Lung (tissue), 12 donors: ENCODE measurements around the gene ACSL1. TPM values are rescaled to one million over a fixed set of nuclear protein-coding genes. Genes with fewer than 3 reads are reported as not detected.

ENCODE experiments used
- ATAC-seq: fragments of 200-7000 bp; cut with Tn5 transposase; one replicate; pipeline ENCODE4 v1.9.1; 2020; ENCODE audit warnings: moderate number of reproducible peaks; ENCODE audit not compliant: insufficient read depth, low FRiP score
- DNase-seq, 3 donors: peaks; one replicate each; pipeline ENCODE4 v3.0.0-alpha.2; 2013 to 2017
- H3K27ac ChIP-seq, 2 donors: one replicate each; pipeline ENCODE4 v1.5.1; 2013; ENCODE audit warnings: mild to moderate bottlenecking in 2 of 2, moderate library complexity in 2 of 2, control low read depth in 1 of 2, inconsistent platforms in 1 of 2, low read depth in 1 of 2, low read length in 1 of 2
- H3K27me3 ChIP-seq, 3 donors: one replicate each; pipeline ENCODE4 v1.5.1; 2013; ENCODE audit warnings: low read length in 2 of 3; ENCODE audit not compliant: control insufficient read depth in 3 of 3, insufficient read depth in 3 of 3
- H3K36me3 ChIP-seq, 4 donors: one replicate each; pipeline ENCODE4 v1.5.1; 2013; ENCODE audit warnings: low read length in 4 of 4, mild to moderate bottlenecking in 1 of 4, moderate library complexity in 1 of 4; ENCODE audit not compliant: control insufficient read depth in 4 of 4, insufficient read depth in 4 of 4
- H3K4me1 ChIP-seq, 5 donors: one replicate each; pipeline ENCODE4 v1.5.1; 2013; ENCODE audit warnings: low read length in 5 of 5, mild to moderate bottlenecking in 2 of 5, moderate library complexity in 1 of 5; ENCODE audit not compliant: control insufficient read depth in 5 of 5, insufficient read depth in 5 of 5
- H3K4me3 ChIP-seq: one replicate; pipeline ENCODE4 v1.5.1; 2013; ENCODE audit warnings: mild to moderate bottlenecking, control low read depth, moderate library complexity
- H3K9ac ChIP-seq, 2 donors: one replicate each; pipeline ENCODE4 v1.5.1; 2013; ENCODE audit warnings: low read length in 2 of 2, control low read depth in 1 of 2; ENCODE audit not compliant: insufficient read depth in 1 of 2
- H3K9me3 ChIP-seq, 4 donors: one replicate each; pipeline ENCODE4 v1.5.1; 2013; ENCODE audit warnings: low read length in 3 of 4, mild to moderate bottlenecking in 1 of 4, moderate library complexity in 1 of 4; ENCODE audit not compliant: control insufficient read depth in 4 of 4, insufficient read depth in 3 of 4
- CTCF ChIP-seq: IDR thresholded peaks from 2 replicates; pipeline ENCODE4 v1.5.1; 2012; ENCODE audit warnings: mild to moderate bottlenecking; ENCODE audit errors: control extremely low read depth, extremely low read depth
- WGBS, 2 donors: extraction: QIAGEN DNeasy Blood & Tissue Kit; methylation state at CpG; one replicate each; pipeline ENCODE4 v1.1.7; 2013; 5-methylcytosine and 5-hydroxymethylcytosine counted together
- polyA plus RNA-seq, 2 donors: library from polyadenylated mRNA; stranded (reverse); fragments of 200-250 nt; gene quantifications; one replicate each; pipeline ENCODE4 v1.2.1, GENCODE V29; 2013
- total RNA-seq, 2 donors: library from RNA; depleted of rRNA in 1 of 2; stranded (reverse); fragments of >200 nt in 1 of 2; gene quantifications; one replicate each; pipeline ENCODE4 v1.2.1, GENCODE V29; 2014 to 2021
- donor health status: control.
- donor health status: control.
- donor health status: Bipolar disorder and iron deficiency.
- donor health status: healthy.
- donor health status: DM: yes; HTN: yes; CAD: no.

The ACSL1 gene
- total and polyA plus RNA-seq, 4 donors = 89.5 to 731 (median 188) TPM

DNA sequence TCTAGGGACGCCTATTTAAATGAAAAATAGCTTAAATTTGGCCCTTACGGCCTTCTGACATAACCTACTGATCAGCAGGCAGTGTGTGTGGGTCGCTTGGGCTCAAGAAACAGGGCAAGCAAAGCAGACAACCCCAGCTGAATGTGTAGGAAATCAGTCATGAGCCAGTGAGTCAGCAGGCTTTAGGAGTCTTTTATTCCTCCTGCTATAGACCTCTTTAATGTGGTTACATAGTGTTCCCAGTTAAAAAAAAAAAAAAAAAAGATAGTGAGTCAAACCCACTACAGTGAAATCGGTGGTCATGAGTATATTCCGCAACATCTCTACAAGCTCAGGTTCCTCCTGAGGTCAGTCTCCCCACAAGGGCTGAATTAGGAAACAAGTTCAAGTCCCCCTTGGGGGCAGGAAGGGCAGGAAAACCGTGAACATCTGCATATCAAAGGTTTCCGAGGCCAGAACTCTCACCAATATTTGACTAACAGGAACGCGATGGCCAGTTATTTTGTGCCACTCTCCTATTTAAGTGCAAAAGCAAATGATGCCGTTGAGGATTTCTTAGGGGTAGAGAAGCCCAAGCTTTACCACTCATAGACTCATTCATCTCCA lies 32.7 kb downstream of the ACSL1 start:
- no peak for TF ChIP-seq CTCF
- DNase-seq (no peak), ATAC-seq (peak; percentile 45)
- Histone ChIP-seq H3K9ac (no peak overlapping the region), H3K27ac (peak overlapping the region in 1 of 2 donors; percentile 82), H3K27me3 (no peaks in the 10 kb centered on the region), H3K4me1 (peaks cover 0 to 30% (median 3%) of the 10 kb centered on the region in 5 donors), H3K4me3 (no peak overlapping the region), H3K36me3 (peaks cover 0 to 20% (median 4%) of the 10 kb centered on the region in 4 donors), H3K9me3 (peaks cover 0 to 2% (median 0%) of the 10 kb centered on the region in 4 donors)
- WGBS, 2 donors = 33 to 51% methylated on average over 10 of the region's 10 CpGs

- DNase-seq = no peak
- Histone ChIP-seq H3K9ac (no peak overlapping the region), H3K9me3 (peaks cover 0 to under 1% (median 0%) of the 10 kb centered on the region in 4 donors), H3K36me3 (peaks cover 0 to 21% (median 6%) of the 10 kb centered on the region in 4 donors), H3K4me3 (no peak overlapping the region), H3K4me1 (peaks cover 0 to 30% (median 3%) of the 10 kb centered on the region in 5 donors), H3K27me3 (no peaks in the 10 kb centered on the region), H3K27ac (peak overlapping the region; percentile 37 to 80)
- TF ChIP-seq CTCF = no peak
- ATAC-seq = no peak
- WGBS, 2 donors = 74 to 79% methylated on average over 8 of the region's 8 CpGs
These were observed 33.4 kb downstream of the ACSL1 start for GRCh38 chr4:184792334-184792733.

- H3K36me3 ChIP-seq = peaks cover 0 to 20% (median 9%) of the 10 kb centered on the region in 4 donors
These were observed 34.9 kb downstream of the ACSL1 start for GRCh38 chr4:184790826-184791225.

More at GRCh38 chr4:184790826-184791225, 34.9 kb downstream of the ACSL1 start:
- 60 to 78% methylated on average over 3 of the region's 3 CpGs for WGBS, 2 donors
- Histone ChIP-seq H3K9me3 (no peaks in the 10 kb centered on the region), H3K9ac (no peak overlapping the region), H3K27ac (no peak overlapping the region), H3K27me3 (no peaks in the 10 kb centered on the region), H3K4me1 (peaks cover 0 to 30% (median 3%) of the 10 kb centered on the region in 5 donors), H3K4me3 (no peak overlapping the region)
- no peak for ATAC-seq
- no peak for DNase-seq
- no peak for TF ChIP-seq CTCF
